HG03442 (cell line): ENCODE results near the gene IQGAP2.
A peak's percentile ranks its signal among the peaks of the same experiment; 100 is the strongest.

Experiments used
- ATAC-seq: cut with Tn5 transposase; IDR thresholded peaks from one replicate; pipeline ENCODE4 v1.9.1; 2021; ENCODE audit warnings: mild to moderate bottlenecking, moderate library complexity; ENCODE audit not compliant: unreplicated experiment

IQGAP2 gene

GRCh38 chr5:76696251-76696650 lies 293.2 kb downstream of the IQGAP2 start:
- no peak for ATAC-seq

- no peak for ATAC-seq
Measured at GRCh38 chr5:76697670-76698069, 294.6 kb downstream of the IQGAP2 start.

GRCh38 chr5:76700571-76700970 lies 297.5 kb downstream of the IQGAP2 start:
- no peak for ATAC-seq

- ATAC-seq: no peak
Measured at GRCh38 chr5:76701298-76701697, 298.2 kb downstream of the IQGAP2 start.

GRCh38 chr5:76703707-76704106 lies 300.6 kb downstream of the IQGAP2 start:
- ATAC-seq: no peak

- ATAC-seq: no peak
Measured at GRCh38 chr5:76704131-76704663, 301.1 kb downstream of the IQGAP2 start.

GRCh38 chr5:76705574-76705973 lies 302.5 kb downstream of the IQGAP2 start:
- ATAC-seq: no peak

- ATAC-seq: no peak
Measured at GRCh38 chr5:76709762-76710161, 306.7 kb downstream of the IQGAP2 start.

- ATAC-seq: no peak
Measured at GRCh38 chr5:76710991-76711390, 307.9 kb downstream of the IQGAP2 start.

GRCh38 chr5:76714751-76715485 lies 311.8 kb downstream of the IQGAP2 start:
- no peak for ATAC-seq

GRCh38 chr5:76715486-76715735 lies 312.3 kb downstream of the IQGAP2 start:
- ATAC-seq: peak; percentile 20

- peak; percentile 64 for ATAC-seq
Measured at GRCh38 chr5:76715736-76716455, 312.8 kb downstream of the IQGAP2 start, which contains the start of gene F2R. TSS of gene F2R (plus strand) at chr5:76716126. CDS start at chr5:76716308, 182 bp downstream.

- no peak for ATAC-seq
Measured at GRCh38 chr5:76716456-76717157, 313.5 kb downstream of the IQGAP2 start.

- ATAC-seq: no peak
Measured at GRCh38 chr5:76717222-76718083, 314.4 kb downstream of the IQGAP2 start.

- ATAC-seq: no peak
Measured at GRCh38 chr5:76718381-76718832, 315.3 kb downstream of the IQGAP2 start.

GRCh38 chr5:76718880-76719279 lies 315.8 kb downstream of the IQGAP2 start:
- no peak for ATAC-seq

- ATAC-seq: peak; percentile 91
Measured at GRCh38 chr5:76720988-76721569, 318.0 kb downstream of the IQGAP2 start.

GRCh38 chr5:76723266-76723665 lies 320.2 kb downstream of the IQGAP2 start:
- no peak for ATAC-seq

GRCh38 chr5:76723906-76724305 lies 320.8 kb downstream of the IQGAP2 start:
- ATAC-seq: no peak

- no peak for ATAC-seq
Measured at GRCh38 chr5:76724871-76725270, 321.8 kb downstream of the IQGAP2 start.
